Hepatocyte (in vitro differentiated cells): ENCODE data around the gene UBE2I.

Source experiments
- CTCF ChIP-seq: fragments of 200-600 bp; sonication (generic); IDR thresholded peaks from 2 replicates; pipeline ENCODE4 v1.5.1; 2016; ENCODE audit warnings: antibody characterized with exemption, mild to moderate bottlenecking; ENCODE audit not compliant: poor library complexity
- EZH2 ChIP-seq: fragments of 200-600 bp; sonication (generic); IDR thresholded peaks from 2 replicates; pipeline ENCODE4 v1.6.1; 2016; ENCODE audit warnings: antibody characterized with exemption, mild to moderate bottlenecking, borderline replicate concordance

- TF ChIP-seq CTCF = peak; percentile 63
- TF ChIP-seq EZH2 = no peak
Measured at GRCh38 chr16:1363501-1364041, 54.1 kb downstream of the UBE2I start.
